DMS114 treated with DMSO at 0.1 percent for 48 hours (cell line): ENCODE data around the gene SPRY4.
"Not testable (repeated sequence)": the region's sequence is repeated elsewhere in the genome, so short reads cannot be mapped to it uniquely, and the experiment has no call there.

Experiments
- DNase-seq: peaks from one replicate; lab custom pipeline; 2025; ENCODE audit not compliant: unreplicated experiment; lab: John Stamatoyannopoulos, UW

The SPRY4 gene, protein sequence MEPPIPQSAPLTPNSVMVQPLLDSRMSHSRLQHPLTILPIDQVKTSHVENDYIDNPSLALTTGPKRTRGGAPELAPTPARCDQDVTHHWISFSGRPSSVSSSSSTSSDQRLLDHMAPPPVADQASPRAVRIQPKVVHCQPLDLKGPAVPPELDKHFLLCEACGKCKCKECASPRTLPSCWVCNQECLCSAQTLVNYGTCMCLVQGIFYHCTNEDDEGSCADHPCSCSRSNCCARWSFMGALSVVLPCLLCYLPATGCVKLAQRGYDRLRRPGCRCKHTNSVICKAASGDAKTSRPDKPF

DNA sequence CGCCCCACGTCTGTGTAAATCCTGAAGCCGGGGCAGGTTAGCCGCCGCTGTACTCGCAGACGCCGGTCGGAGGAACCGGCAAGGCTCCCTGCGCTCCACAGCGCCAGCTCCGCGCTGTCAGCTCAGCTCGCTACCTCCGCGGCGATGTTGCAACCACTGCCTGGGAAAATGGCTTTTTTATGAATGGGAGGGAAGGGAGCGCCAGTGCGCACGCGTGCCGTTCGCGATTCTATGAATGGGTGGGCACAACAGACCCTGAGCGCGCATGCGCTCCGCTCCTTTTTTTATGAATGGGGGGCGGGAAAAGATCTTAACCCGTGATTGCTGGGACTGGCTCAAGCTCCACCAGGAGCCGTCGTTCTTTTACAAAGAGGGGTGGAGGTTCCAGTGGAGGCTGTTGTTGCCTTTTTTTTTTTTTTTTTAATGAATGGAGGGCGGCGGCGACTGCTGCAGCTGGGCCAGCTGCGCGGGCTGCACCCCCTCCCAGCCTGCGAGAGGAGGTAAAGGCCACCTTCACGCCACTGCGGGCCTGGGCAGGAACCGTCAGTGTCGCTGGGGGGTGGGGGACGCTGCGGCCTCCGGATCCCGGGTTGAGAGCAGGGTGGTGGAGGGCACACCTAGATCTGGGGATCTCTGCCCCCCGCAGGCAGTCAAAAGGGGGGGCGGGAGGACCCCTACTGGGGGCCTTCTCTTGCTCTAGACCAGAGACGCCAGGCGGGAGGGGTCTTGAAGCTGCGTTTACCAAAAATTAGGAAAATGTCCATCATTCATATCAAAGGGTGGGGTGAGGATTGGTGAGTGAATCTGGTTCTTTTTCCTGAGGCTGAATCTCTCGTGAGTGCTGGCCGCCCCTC is at the start of gene SPRY4:
SPRY4 (minus strand) TSS at position 151 of the 854 bp plus-strand sequence. CDS start 9,913 bp downstream, outside the sequence.
- peak; percentile 96 for DNase-seq

DNA sequence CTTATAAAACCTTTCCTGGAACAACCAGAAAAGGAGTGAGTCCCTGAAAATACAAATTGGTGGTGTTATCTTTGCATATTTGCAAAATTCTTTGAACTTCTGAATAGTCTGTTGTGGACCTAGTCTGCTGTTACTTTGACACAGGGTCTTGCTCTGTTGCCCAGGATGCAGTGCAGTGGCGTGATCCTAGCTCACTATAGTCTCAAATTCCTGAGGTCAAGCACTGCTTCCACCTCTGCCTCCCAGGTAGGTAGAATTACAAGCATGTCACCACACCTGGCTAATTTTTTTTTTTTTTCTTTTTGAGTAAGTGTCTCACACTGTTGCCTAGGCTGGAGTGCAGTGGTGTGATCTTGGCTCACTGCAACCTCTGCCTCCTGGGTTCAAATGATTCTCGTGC is 43.7 kb upstream of the SPRY4 start:
- no peak for DNase-seq

DNA sequence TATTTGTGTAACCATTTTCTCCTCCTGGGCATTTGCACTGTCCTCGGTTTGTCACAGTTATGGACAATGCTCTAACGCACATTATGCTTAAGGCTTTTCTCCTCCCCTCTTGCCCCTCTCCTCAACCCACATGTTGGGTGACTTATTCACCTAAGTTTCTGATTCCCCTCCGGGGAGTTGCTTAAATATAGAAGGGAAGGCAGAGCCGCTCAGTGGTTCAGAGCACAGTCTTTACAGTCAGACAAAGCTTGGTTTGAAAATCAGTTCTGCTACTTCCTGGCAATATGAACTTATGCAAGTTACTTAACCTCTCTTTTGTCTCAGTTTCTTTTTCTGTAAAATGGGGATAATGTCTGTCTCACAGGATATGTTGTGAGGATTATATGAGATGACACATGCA is 41.2 kb upstream of the SPRY4 start:
- no peak for DNase-seq

DNA sequence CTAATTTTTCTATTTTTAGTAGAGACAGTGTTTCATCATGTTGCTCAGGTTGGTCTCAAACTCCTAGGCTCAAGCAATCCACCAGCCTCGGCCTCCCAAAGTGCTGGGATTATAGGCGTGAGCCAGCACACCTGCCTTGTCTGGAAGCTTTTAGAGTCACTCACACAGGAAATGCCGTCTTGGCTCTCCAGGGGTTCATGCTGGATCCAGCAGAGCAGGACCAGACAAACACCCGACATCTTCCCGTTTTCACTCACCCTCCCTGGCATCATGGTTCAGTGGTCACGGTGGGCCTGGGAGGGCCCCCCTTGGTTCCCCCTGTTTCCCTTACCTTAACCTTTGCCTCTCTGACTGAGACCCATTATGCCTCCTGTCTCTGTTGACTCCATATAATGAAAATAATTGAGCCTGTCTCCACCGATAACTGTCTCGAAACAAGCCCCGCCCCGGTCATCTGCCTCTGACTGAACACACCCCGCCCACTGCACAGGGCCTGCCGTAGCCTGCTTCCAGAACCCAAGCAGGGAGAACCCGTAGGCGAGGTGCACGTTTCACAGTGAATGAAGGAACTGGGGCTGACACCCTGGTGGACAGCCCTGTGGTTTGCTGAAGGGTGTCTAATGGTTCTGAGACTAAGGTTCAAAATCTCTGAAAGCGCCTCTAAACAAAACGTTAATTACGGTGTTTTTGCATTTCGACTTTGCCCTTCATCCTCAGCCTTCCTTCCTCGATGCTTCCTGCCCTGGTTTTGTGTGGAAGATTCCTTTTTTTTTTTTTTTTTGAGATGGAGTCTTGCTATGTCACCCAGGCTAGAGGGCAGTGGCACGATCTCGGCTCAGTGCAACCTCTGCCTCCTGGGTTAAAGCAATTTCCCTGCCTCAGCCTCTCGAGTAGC is 39.7 kb upstream of the SPRY4 start:
- DNase-seq: no peak

DNA sequence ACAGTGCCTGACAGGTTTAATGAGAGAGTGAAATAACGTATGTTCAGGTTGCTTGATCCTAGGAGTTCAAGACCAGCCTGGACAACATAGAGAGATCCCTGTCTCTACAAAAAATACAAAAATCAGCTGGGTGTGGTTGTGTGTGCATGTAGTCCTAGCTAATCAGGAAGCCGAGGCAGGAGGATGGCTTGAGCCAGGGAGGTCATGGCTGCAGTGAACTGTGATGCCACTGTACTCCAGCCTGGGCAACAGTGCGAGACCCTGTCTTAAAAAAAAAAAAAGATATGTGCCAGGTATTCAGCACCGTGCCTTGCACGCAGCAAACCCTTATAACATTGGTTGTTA is 38.8 kb upstream of the SPRY4 start:
- no peak for DNase-seq

DNA sequence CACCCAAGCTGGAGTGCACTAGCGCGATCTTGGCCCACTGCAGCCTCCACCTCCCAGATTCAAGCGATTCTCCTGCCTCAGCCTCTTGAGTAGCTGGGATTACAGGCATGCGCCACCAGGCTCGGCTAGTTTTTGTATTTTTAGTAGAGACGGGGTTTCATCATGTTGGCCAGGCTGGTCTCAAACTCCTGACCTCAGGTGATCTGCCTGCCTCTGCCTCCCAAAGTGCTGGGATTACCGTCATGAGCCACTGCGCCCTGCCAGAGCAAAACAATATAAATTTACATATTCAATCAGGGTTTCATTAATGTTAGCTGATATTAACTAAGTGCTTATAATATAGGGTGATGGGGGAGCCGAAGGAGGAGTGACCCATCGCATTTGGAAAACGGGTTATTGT is 37.4 kb upstream of the SPRY4 start:
- not testable (repeated sequence) for DNase-seq

DNA sequence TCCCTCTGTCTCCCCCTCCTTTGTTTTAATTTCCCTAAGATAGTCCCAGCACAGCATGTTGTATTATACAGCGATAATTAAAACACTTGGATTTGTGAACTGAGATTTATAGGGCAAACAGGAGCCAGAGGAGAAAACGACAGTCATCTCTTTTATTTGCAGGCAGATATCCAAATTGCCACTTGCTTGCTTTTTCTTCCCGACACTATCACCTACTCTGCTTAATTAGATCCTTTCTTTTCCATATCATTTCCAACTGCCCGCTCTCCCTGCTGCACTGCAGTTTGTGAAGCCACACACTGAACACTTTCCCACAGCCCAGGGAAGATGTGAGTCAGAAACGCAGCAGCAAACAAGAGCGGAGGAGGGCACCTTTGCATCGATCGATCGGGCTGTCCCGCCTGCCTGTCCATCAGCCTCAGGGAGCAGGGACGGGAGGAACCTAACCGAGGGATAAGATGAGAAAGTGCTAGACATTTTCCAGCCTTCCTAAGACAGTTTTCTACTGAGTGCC is 35.8 kb upstream of the SPRY4 start:
- no peak for DNase-seq

DNA sequence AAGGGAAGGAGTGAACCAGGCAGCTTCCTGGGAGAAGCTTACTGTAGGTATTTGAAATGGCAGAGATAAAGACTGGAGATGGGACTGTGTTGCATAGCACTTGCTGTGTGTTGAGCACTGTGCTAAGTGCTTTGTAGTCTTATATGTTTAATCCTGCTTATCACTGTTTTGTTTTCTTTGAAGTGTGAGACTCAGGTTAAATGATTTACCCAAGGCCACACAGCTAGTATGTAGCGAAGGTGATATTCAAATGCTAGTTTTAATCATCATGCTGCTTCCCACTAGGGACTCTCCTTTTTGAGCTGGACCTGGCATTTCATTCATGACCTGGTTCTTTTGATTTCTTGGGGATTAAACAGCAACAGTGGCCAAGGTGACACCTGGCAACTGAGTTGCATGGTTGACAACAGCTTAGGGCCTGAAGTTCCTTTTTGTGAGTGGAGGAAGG is 35.3 kb upstream of the SPRY4 start:
- DNase-seq: no peak

DNA sequence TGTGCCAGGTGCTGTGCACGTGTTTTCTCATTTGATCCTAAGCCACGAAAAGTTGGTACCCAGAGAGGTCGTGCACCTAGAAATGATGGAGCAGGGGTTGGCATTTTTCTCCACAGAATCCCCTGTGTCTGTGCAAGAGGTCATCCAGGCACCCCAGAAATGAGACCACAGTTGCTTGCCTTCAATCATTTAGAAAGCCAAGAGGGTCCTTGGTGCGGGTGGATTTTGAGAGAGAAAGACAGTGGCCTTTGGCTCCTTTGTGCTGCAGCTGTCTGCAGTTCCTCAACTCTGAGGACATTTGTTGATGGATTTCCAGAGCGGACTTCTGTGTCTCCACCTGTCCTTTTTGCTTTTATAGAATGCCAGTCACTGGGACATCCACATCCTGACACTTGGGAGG is 33.8 kb upstream of the SPRY4 start:
- no peak for DNase-seq

DNA sequence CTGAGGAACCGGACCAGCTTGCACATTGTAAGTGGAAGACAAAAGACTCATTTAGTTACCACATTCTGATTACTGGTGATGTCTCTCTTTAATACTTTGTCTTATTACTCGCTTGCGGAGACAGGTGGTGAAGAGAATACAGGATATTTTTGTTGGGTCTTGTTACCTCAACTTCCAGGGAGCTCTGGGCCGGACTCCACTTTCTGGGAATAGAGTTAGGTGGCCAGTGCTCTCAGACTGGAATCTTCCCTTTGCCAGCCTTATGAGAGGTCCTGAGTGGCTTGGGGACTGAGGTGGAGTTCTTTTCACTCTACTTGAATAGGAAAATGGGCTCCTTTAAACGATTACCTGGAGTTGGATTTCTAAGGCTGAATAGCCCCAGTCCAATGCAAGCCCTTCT is 33.3 kb upstream of the SPRY4 start:
- DNase-seq: no peak

DNA sequence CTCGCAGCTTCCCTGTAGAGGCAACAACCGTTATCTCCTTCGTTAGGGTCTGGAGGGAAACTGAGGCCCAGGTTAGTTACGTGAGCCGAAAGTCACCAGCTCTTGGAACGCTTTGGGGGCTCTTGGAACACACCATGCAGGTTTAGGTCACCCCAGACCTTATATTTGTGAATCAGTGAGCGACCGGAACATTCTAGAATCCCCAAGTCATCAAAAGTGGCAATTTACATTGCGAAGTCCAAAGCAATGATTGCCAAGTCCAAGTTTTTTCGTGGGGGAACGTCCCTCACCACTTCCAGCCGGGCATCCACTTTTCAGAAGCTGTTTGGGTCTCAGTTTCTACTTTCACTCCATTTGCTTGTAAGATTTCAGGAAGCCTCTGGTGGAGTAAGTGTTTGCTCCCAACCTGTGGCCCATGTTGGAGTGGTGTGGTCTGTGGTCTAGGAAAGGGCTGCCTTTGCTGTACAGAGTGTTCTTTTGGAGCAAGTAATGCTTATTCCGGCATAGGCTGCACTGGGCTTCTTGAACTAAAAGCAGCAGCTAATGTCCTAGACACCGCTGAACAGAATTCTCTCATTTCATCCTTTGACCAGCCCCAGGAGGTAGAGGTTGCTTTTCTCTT is 32.8 kb upstream of the SPRY4 start:
- DNase-seq: no peak

DNA sequence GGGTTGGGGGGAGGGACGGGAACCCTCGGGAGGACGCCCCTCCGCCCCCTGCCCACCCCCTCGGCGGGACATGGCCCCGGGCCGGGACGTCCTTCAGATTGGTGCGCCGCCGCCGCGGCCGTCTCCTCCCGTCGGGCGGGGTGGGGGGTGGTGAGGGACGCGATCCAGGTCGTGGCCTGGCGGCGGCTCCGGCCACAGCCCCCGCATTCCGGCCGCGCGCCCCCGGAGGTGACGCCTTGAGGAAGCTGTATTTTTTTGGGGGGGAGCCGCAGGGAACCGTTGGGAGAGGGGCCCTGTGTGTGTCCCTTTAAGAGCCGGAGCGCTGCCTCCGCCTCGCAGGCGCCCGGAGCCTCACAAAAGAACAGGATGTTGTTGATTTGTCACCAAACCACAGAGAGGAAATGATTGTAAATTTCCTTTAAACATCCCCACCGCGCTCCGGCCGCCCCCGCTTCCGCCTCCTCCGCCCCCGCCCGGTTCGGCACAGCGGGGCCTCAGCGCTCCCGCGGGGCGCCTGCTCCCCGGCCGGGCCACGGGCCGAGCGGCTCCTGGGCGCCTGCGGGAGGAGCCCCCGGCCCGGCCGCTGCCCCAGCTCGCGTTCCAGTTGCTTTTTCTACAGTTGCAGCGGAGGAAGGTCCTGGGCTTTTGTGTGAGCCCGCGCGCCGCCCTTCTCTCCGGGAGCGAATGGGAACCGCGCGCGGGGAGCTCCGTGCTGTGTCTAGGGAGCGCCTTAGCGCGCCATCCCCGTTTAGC is 32.1 kb upstream of the SPRY4 start:
- peak; percentile 60 for DNase-seq

DNA sequence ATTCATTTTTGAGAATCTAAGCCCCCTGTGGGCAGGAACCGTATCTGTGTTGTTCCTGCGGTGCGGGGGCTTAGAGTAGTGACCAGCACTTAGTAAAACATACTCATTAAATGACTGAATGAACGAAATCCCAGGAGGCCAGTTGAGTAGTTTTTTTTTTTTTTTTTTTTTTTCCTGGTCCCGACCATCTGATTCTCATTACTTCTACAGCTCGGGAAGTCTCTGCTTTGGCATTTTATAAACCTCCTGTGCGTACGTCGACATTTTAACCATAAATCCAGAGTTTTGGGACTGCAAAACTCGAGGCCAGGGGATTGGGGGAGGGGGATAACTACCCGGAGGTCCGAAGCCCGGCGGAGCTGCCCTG is 31.5 kb upstream of the SPRY4 start:
- peak; percentile 57 for DNase-seq

DNA sequence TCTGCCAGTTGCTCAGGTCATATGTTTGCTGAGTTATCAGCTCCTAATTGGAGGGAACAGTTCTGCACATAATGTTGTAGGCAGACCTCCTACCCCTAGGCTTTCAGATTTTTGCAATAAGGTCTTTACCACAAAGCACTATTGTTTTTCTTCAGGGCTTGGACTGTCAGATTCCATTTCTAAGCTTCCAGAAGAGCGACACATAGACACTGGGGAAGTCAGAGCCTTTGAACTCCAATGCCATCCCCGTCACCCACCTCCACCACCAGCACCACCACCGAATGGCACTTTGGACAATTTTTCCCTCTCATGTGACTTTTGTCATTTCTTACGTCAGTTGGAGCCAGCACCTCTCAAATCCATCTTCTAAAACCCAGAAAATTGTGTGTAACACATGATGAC is 28.3 kb upstream of the SPRY4 start:
- DNase-seq: no peak

DNA sequence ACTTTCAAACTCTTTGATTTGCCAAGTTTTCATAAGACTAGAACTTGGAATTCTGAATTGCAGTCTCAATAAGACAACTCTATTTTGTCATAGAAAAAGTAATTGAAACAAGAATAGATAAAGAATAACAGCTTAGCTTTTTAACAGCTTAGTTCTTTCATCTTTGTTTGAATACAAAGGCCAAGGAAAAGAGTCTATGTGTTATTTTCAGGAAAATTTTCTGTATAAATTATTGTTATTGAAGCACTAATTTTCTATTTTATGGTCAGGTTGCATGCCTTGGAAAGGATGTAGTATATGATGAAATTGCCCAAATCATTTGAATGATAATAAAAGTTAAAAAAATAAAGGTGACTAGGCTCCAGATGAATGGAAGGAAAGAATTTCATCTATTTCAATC is 25.2 kb upstream of the SPRY4 start:
- DNase-seq: no peak

DNA sequence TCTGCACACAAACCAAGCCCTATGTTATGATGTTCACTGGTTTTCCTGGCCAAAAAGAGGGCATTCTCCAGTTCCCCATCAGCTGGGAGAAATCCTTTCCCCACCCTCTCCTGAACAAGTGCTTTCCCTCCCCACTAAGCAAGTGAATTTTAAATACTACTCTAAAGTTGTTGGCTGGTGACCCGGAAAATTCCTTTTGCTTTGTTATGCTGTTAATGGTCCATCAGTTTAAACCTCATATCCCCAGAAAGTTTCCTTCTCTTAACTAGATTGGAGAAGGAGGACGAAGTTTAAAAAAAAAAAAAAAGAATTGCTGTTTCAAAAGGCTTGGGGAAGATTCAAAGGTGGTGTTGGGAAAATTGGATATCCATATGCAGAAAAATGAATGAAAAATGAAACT is 21.9 kb upstream of the SPRY4 start:
- DNase-seq: no peak

DNA sequence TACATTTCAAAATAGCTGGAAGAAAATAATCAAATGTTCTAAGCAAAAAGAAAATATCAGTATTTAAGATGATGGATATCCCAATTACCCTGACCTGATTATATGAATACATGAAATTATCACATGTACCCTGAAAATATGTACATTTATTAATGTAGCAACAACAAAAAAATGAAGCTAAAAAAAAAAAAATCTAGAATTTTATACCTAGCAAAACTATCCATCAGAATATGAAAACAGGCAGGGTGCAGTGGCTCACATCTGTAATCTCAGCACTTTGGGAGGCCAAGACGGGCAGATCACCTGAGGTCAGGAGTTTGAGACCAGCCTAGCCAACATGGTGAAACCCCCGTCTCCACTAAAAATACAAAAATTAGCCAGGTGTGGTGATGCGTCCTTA is 20.1 kb upstream of the SPRY4 start:
- not testable (repeated sequence) for DNase-seq

DNA sequence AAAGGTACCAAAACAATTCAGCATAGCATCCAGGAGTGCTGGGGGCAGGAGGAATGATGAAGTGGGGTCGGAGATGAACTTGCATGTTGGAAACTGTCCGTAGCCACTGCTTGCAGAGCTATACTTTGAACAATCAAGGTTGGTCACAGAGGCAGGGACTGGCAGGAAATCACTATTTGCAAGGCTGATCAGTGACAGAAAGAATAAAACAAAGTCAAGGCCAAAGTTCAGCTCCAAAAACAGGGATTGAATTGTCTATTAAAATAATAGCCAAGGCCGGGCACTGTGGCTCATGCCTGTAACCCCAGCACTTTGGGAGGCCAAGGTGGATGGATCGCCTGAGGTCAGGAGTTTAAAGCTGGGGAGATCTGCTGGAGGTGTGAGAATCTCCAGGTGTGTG is 18.7 kb upstream of the SPRY4 start:
- no peak for DNase-seq

DNA sequence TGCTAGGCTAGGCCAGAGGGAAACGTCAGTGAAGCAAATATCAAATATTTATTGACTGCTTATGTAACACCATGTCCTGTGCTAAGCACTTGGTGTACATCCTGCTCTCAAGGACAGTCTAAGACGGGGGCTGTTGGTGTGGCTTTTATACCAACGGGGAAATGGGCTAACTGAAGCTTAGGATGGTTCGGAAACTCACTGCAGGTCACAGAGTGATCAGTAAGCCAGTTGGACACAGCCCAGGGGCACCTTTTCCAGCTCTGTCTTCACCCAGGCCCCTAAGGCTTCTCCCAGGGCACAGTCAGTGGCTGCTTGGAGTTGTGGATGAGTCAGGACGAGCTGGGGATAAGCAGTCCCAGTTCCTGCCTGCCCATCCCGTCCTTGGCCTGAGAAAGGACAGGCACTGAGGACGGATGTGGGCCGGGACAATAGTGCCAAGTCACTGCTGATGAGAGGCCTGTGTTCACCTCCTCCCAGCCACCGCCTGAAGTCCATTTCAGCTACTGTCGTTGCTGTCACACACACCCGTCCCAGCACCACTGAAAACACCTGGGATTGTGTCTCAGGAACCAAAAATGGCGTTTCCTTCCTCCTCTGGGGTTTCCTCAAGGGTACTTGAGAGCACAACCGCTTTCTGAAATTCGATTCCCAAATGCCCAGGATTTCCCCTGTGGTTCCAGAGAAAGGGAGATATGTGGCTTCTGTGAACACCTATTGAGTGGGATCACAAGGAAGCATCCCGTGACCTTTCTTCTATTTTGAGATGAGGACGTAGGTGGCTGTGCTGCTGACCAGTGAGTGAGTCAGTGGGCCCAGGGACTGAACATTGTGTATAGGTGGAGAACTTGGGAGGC is 17.5 kb upstream of the SPRY4 start:
- no peak for DNase-seq
